Left lung (tissue), 10 donors: ENCODE measurements around the gene ZFPM1. TPM values are rescaled to one million over a fixed set of nuclear protein-coding genes. Genes with fewer than 3 reads are reported as not detected.

ENCODE experiments used
- ATAC-seq: fragments of 200-7000 bp; cut with Tn5 transposase; one replicate; pipeline ENCODE4 v1.9.1; 2020; ENCODE audit warnings: moderate library complexity
- DNase-seq, 4 donors: peaks; one replicate each; pipeline ENCODE4 v3.0.0-alpha.2; 2013 to 2020
- H3K27ac ChIP-seq, 2 donors: fragments of 200-600 bp; sonication (generic) in 1 of 2; one replicate each; pipeline versions ENCODE4 v1.5.0 to v1.8.0; 2020 to 2021
- H3K27me3 ChIP-seq, 2 donors: fragments of 200-600 bp; sonication (generic) in 1 of 2; one replicate each; pipeline versions ENCODE4 v1.5.0 to v1.8.0; 2020 to 2021
- H3K36me3 ChIP-seq, 2 donors: fragments of 200-600 bp; sonication (generic) in 1 of 2; one replicate each; pipeline versions ENCODE4 v1.5.0 to v1.8.0; 2020 to 2021
- H3K4me1 ChIP-seq, 2 donors: fragments of 200-600 bp; one replicate each; pipeline ENCODE4 v1.8.0; 2021
- H3K4me3 ChIP-seq, 2 donors: fragments of 200-600 bp; sonication (generic) in 1 of 2; one replicate each; pipeline versions ENCODE4 v1.5.0 to v1.8.0; 2020 to 2021; ENCODE audit warnings: mild to moderate bottlenecking in 1 of 2
- H3K9me3 ChIP-seq, 2 donors: fragments of 200-600 bp; sonication (generic) in 1 of 2; one replicate each; pipeline versions ENCODE4 v1.5.0 to v1.8.0; 2020 to 2021
- intact Hi-C, 2 donors: fragments of 100-400 bp; cut with DNase I; formaldehyde crosslinking; loops; one replicate each; pipeline versions ENCODE4 v1.11.2 to v1.14.2; 2022
- polyA plus RNA-seq, 6 donors: library from polyadenylated mRNA; unstranded; fragments of 120-200 nt; gene quantifications; one replicate each; pipeline ENCODE4 v1.2.1, GENCODE V29; 2013; ENCODE audit not compliant: insufficient read length in 6 of 6
- total RNA-seq, 2 donors: library from RNA; stranded (reverse); fragmentation: NEBNext Ultra II Directional; extraction: Animal tissue kit (Norgen Biotek cat#: 25700); gene quantifications; one replicate each; pipeline ENCODE4 v1.2.1, GENCODE V29; 2021
- TF ChIP-seq, protein P1 (sequence below), 2 donors: fragments of 200-600 bp; sonication (generic) in 1 of 2; IDR thresholded peaks; one replicate each; pipeline versions ENCODE4 v1.5.0 to v1.8.0; 2021; ENCODE audit warnings: antibody characterized with exemption in 2 of 2
- donor health status: DM: no; HTN: yes; CAD: no.
- donor health status: DM: no; HTN: no; CAD: no.

ZFPM1 gene
- total and polyA plus RNA-seq, 8 donors = 1.8 to 7.0 (median 3.6) TPM

DNA sequence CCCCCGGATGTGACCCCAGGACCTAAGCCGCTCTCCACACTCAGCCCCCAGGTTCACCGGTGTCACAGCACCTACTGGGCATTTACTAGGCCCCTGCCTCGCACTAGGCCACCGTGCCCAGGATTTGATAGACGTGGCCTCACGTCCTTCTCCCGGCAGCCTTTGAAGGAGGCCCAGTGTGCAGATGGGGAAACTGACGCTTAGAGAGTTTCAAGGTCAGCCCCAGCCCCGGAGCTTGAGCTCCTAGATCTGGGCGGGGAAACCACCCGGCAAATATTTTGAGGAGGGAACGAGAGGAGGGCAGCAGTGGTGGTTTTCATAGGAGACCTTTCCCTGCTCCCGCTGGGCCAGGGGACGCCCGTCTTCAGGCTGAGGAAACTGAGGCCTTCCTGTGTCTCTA is 10.3 kb downstream of the ZFPM1 start:
- intact Hi-C loops = no loop called here
- TF ChIP-seq, protein P1, sequence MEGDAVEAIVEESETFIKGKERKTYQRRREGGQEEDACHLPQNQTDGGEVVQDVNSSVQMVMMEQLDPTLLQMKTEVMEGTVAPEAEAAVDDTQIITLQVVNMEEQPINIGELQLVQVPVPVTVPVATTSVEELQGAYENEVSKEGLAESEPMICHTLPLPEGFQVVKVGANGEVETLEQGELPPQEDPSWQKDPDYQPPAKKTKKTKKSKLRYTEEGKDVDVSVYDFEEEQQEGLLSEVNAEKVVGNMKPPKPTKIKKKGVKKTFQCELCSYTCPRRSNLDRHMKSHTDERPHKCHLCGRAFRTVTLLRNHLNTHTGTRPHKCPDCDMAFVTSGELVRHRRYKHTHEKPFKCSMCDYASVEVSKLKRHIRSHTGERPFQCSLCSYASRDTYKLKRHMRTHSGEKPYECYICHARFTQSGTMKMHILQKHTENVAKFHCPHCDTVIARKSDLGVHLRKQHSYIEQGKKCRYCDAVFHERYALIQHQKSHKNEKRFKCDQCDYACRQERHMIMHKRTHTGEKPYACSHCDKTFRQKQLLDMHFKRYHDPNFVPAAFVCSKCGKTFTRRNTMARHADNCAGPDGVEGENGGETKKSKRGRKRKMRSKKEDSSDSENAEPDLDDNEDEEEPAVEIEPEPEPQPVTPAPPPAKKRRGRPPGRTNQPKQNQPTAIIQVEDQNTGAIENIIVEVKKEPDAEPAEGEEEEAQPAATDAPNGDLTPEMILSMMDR (IDR thresholded peaks at IDR 0.05) = no peak
- Histone ChIP-seq H3K9me3 (no peaks in the 10 kb centered on the region), H3K4me3 (no peak overlapping the region), H3K36me3 (no peaks in the 10 kb centered on the region), H3K27me3 (no peaks in the 10 kb centered on the region), H3K4me1 (peaks cover 9 to 18% of the 10 kb centered on the region in 2 donors), H3K27ac (no peak overlapping the region)
- DNase-seq = no peak
- no peak for ATAC-seq

DNA sequence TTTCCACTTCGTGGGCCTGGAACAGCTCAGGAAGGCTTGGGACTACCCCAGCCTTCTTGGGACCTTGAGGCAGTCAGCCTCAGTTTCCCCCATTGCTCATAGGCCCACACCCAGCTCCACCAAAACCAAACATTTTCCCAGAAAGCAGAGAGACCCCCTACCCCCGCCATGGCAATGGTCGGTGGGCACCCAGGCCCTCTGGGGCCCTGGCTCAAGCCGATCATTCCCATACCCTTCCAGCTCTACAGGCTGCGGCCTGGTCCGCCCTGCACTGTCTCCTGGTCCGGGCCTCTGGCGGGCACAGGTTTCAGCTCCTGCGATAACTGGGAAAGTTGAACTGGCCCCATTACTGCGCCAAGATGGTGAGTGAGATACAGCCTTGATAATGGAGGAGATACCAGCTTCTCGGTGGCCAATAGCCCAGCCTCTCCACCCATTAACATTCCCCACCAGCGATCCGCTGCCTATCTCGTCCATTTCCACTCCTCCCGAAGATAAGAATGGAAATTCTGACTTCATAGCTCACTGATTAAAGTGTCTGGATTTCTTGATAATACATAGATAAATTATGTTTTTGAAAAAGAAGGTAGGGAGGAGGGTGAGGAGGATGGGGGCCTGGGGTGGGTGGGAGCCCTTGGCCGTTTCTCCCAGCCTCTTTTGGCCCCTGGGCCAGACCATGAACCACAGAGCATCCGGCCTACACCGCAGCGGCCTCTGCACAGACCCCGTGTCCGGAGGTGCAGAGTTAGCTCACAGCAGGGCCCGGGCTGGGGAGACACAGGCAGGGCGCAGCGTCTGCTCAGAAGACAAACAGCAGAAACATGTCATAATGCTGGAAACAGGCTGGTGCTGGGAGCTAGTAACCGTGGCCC is 11.6 kb downstream of the ZFPM1 start:
- H3K36me3 ChIP-seq = no peaks in the 10 kb centered on the region
- H3K4me3 ChIP-seq = no peak overlapping the region
- H3K27me3 ChIP-seq = no peaks in the 10 kb centered on the region
- ATAC-seq = peak; percentile 8
- intact Hi-C loops = no loop called here
- no peak overlapping the region for H3K27ac ChIP-seq
- DNase-seq = no peak
- peaks cover 9 to 18% of the 10 kb centered on the region in 2 donors for H3K4me1 ChIP-seq
- H3K9me3 ChIP-seq = no peaks in the 10 kb centered on the region
- TF ChIP-seq, protein P1 (IDR thresholded peaks at IDR 0.05) = no peak

DNA sequence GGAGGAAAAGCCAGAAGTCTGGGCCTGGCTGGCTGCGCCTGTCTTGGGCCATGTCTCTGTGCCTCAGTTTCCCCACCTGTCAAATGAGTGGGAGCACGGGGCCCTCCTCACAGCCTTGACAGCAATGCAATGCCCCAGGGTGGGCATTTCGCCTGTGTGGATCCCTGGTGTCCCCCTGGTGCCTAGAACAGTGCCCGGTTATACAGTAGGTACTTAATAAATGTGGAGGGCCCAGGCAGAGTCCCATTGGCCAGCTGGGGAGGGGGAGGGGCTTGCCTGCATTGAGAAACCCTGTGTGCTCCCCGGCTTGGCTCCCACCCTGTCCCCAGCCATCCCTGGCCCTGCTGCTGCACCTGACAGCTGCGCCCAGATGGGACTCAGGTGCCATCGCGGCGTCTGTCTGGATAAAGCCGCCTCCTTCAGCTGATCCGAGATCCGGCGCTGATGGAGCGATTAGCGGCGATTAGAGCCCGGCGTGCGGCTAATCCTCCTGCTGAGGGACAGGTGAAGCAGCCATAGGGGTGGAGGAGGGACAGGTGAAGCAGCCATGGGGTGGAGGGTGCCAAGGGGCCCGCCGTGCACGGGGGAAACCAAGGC is 12.4 kb downstream of the ZFPM1 start:
- intact Hi-C loops = no loop called here
- no peak for DNase-seq
- no peaks in the 10 kb centered on the region for H3K27me3 ChIP-seq
- no peaks in the 10 kb centered on the region for H3K36me3 ChIP-seq
- ATAC-seq = no peak
- H3K27ac ChIP-seq = no peak overlapping the region
- no peaks in the 10 kb centered on the region for H3K9me3 ChIP-seq
- H3K4me3 ChIP-seq = no peak overlapping the region
- H3K4me1 ChIP-seq = peaks cover 9 to 18% of the 10 kb centered on the region in 2 donors
- TF ChIP-seq, protein P1 (IDR thresholded peaks at IDR 0.05) = no peak

DNA sequence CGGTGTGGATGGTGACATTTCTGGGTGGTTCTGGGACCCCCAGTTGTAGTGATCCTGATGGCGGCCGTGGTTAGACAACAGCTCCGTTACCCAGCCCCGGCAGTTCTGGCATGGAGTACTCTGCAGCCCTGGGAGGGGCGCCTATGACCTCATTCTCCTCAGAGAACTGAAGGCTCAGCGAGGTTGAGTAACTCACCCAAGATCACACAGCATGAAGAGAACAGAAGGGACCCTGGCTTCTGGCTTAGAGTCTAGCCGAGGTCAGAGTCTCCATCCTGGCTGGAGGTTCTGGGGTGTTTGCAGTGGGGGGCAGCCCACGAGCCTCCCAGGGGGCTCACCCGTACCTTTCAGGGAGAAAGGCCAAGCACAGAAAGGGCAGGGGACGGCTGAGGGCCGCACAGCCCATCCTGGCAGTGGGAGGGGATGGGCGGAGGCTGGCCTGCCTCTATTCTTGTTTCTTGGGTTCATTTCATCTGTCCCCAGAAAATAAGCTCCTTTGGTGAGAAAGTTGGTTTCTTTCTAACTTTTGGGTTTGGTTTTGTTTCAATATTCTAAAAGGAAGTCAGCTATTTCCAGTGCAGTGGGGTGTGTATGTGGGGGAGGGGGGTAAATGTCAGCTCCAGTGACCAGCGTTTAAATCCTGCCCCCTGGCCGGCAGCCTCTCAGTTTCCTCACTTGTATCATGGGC is 13.2 kb downstream of the ZFPM1 start:
- Histone ChIP-seq H3K4me3 (no peak overlapping the region), H3K27ac (no peak overlapping the region), H3K4me1 (peaks cover 7 to 16% of the 10 kb centered on the region in 2 donors), H3K36me3 (no peaks in the 10 kb centered on the region), H3K9me3 (no peaks in the 10 kb centered on the region), H3K27me3 (no peaks in the 10 kb centered on the region)
- TF ChIP-seq, protein P1 (IDR thresholded peaks at IDR 0.05) = no peak
- intact Hi-C loops = no loop called here
- ATAC-seq (no peak), DNase-seq (no peak)

DNA sequence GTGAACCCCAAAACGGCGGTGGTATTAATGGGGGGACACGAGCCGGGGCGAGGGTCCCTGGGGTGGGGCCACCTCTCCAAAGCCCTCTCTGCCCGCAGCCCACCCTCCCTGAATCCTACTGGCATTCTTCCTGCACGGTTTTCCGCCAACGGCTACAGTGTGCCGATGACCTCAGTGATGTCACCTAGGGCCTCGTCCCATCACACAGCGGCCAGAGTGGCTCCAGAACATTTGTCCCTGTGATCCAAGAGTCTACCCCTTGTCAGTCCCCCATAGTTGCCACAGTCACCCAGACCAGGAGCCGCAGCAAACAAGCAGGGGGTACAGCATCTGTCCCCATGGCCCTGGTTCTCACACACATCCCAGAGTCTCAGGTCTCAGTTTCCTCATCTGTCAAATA is 13.9 kb downstream of the ZFPM1 start:
- intact Hi-C loops = no loop called here
- ATAC-seq = no peak
- peaks cover under 1 to 13% of the 10 kb centered on the region in 2 donors for H3K4me1 ChIP-seq

More for the DNA sequence above, 13.9 kb downstream of the ZFPM1 start:
- H3K36me3 ChIP-seq = no peaks in the 10 kb centered on the region
- no peaks in the 10 kb centered on the region for H3K9me3 ChIP-seq
- H3K27ac ChIP-seq = no peak overlapping the region
- H3K27me3 ChIP-seq = no peaks in the 10 kb centered on the region
- no peak for DNase-seq
- TF ChIP-seq, protein P1 (IDR thresholded peaks at IDR 0.05) = no peak
- no peak overlapping the region for H3K4me3 ChIP-seq
